Measurements from ENCODE around the gene TRIM50. TPM values are rescaled to one million over a fixed set of nuclear protein-coding genes. Genes with fewer than 3 reads are reported as not detected.
"Not testable (repeated sequence)": the region's sequence is repeated elsewhere in the genome, so short reads cannot be mapped to it uniquely, and the experiment has no call there.

TRIM50 gene
- total RNA-seq, 1 donor from 2014 or later = not detected

- peaks cover 2% of the 10 kb centered on the region for H3K4me1 Mint-ChIP-seq (ENCODE audit: low read depth, unreplicated experiment)
Observed at GRCh38 chr7:73308665-73309214, 19.1 kb downstream of the TRIM50 start, which contains the start of gene NSUN5. Gene NSUN5 (minus strand): TSS chr7:73308826. CDS start chr7:73308790, 36 bp downstream.

GRCh38 chr7:73308074-73308664 lies 19.7 kb downstream of the TRIM50 start:
- no peak for DNase-seq

More at GRCh38 chr7:73308665-73309214, 19.1 kb downstream of the TRIM50 start, which contains the start of gene NSUN5:
- Mint-ChIP-seq H3K27me3 (ENCODE audit: unreplicated experiment) (peaks cover 2% of the 10 kb centered on the region), H3K4me3 (ENCODE audit: unreplicated experiment) (peak within 1 kb of the TSS; percentile 89), H3K27ac (ENCODE audit: unreplicated experiment) (peak within 1 kb of the TSS; percentile 38), H3K36me3 (ENCODE audit: unreplicated experiment) (no peaks in the 10 kb centered on the region), H3K9me3 (ENCODE audit: unreplicated experiment) (peaks cover 4% of the 10 kb centered on the region)
- peak; percentile 91 for DNase-seq
- TF ChIP-seq CTCF (IDR thresholded peaks at IDR 0.05; ENCODE audit: partially characterized antibody, unreplicated experiment) = no peak

GRCh38 chr7:73307436-73307835 lies 20.4 kb downstream of the TRIM50 start:
- H3K4me1 Mint-ChIP-seq (ENCODE audit: low read depth, unreplicated experiment) = peaks cover 2% of the 10 kb centered on the region
- peaks cover 4% of the 10 kb centered on the region for H3K9me3 Mint-ChIP-seq (ENCODE audit: unreplicated experiment)
- peak overlapping the region; percentile 89 for H3K4me3 Mint-ChIP-seq (ENCODE audit: unreplicated experiment)
- no peak overlapping the region for H3K27ac Mint-ChIP-seq (ENCODE audit: unreplicated experiment)
- peaks cover 2% of the 10 kb centered on the region for H3K27me3 Mint-ChIP-seq (ENCODE audit: unreplicated experiment)
- no peak for TF ChIP-seq CTCF (IDR thresholded peaks at IDR 0.05; ENCODE audit: partially characterized antibody, unreplicated experiment)
- H3K36me3 Mint-ChIP-seq (ENCODE audit: unreplicated experiment) = no peaks in the 10 kb centered on the region
- DNase-seq = no peak

More at GRCh38 chr7:73308074-73308664, 19.7 kb downstream of the TRIM50 start:
- Mint-ChIP-seq H3K36me3 (ENCODE audit: unreplicated experiment) (no peaks in the 10 kb centered on the region), H3K4me1 (ENCODE audit: low read depth, unreplicated experiment) (peaks cover 2% of the 10 kb centered on the region), H3K4me3 (ENCODE audit: unreplicated experiment) (peak overlapping the region; percentile 89), H3K9me3 (ENCODE audit: unreplicated experiment) (peaks cover 4% of the 10 kb centered on the region), H3K27me3 (ENCODE audit: unreplicated experiment) (peaks cover 2% of the 10 kb centered on the region), H3K27ac (ENCODE audit: unreplicated experiment) (peak overlapping the region; percentile 38)
- TF ChIP-seq CTCF (IDR thresholded peaks at IDR 0.05; ENCODE audit: partially characterized antibody, unreplicated experiment) = no peak

GRCh38 chr7:73304612-73305387 lies 23.1 kb downstream of the TRIM50 start:
- not testable (repeated sequence) for H3K27me3 Mint-ChIP-seq (ENCODE audit: unreplicated experiment); H3K4me3 Mint-ChIP-seq (ENCODE audit: unreplicated experiment); H3K4me1 Mint-ChIP-seq (ENCODE audit: low read depth, unreplicated experiment); H3K36me3 Mint-ChIP-seq (ENCODE audit: unreplicated experiment); H3K9me3 Mint-ChIP-seq (ENCODE audit: unreplicated experiment); DNase-seq; H3K27ac Mint-ChIP-seq (ENCODE audit: unreplicated experiment)

- Mint-ChIP-seq H3K27me3 (ENCODE audit: unreplicated experiment) (peaks cover 2% of the 10 kb centered on the region), H3K27ac (ENCODE audit: unreplicated experiment) (no peak overlapping the region), H3K9me3 (ENCODE audit: unreplicated experiment) (peaks cover 3% of the 10 kb centered on the region), H3K4me1 (ENCODE audit: low read depth, unreplicated experiment) (peaks cover 2% of the 10 kb centered on the region), H3K36me3 (ENCODE audit: unreplicated experiment) (no peaks in the 10 kb centered on the region), H3K4me3 (ENCODE audit: unreplicated experiment) (no peak overlapping the region)
- no peak for DNase-seq
- TF ChIP-seq CTCF (IDR thresholded peaks at IDR 0.05; ENCODE audit: partially characterized antibody, unreplicated experiment) = no peak
Observed at GRCh38 chr7:73304071-73304470, 23.8 kb downstream of the TRIM50 start.

Measured in glutamatergic neuron (in vitro differentiated cells).